SK-N-SH treated with all-trans-retinoic acid at 6 μM for 48 hours (cell line): Measurements from ENCODE around the gene RELCH.

Experiments
- CSDC2 ChIP-seq: fragments of 250-450 bp; sonication (Bioruptor Pico); IDR thresholded peaks from 2 replicates; pipeline ENCODE4 v1.5.0; 2020; ENCODE audit warnings: mild to moderate bottlenecking, moderate library complexity
- ESRRG ChIP-seq: fragments of 250-450 bp; sonication (Bioruptor Pico); IDR thresholded peaks from 2 replicates; pipeline ENCODE4 v1.6.1; 2021; ENCODE audit warnings: mild to moderate bottlenecking
- OSR1 ChIP-seq: fragments of 250-450 bp; sonication (Bioruptor Pico); IDR thresholded peaks from 2 replicates; pipeline ENCODE4 v1.8.0; 2022; ENCODE audit warnings: moderate library complexity, mild to moderate bottlenecking, inconsistent platforms
- RARB ChIP-seq: fragments of 250-450 bp; sonication (Bioruptor Pico); IDR thresholded peaks from 2 replicates; pipeline ENCODE4 v1.8.0; 2021; ENCODE audit warnings: mild to moderate bottlenecking, moderate library complexity
- ZC3H10 ChIP-seq: fragments of 250-450 bp; sonication (Bioruptor Pico); IDR thresholded peaks from 2 replicates; pipeline ENCODE4 v1.5.1; 2021; ENCODE audit warnings: mild to moderate bottlenecking, moderate library complexity
- ZFP30 ChIP-seq: fragments of 450-650 bp; formaldehyde crosslinking; IDR thresholded peaks from 2 replicates; pipeline ENCODE4 v1.5.0; 2022; ENCODE audit warnings: mild to moderate bottlenecking, moderate library complexity
- ZNF8 ChIP-seq: fragments of 450-650 bp; formaldehyde crosslinking; IDR thresholded peaks from 2 replicates; pipeline ENCODE4 v1.5.0; 2020; ENCODE audit warnings: mild to moderate bottlenecking, moderate library complexity
- TF ChIP-seq, protein P1 (sequence below): fragments of 250-450 bp; sonication (Bioruptor Pico); IDR thresholded peaks from 2 replicates; pipeline ENCODE4 v1.5.1; 2020; ENCODE audit warnings: low read depth, mild to moderate bottlenecking, moderate library complexity

DNA sequence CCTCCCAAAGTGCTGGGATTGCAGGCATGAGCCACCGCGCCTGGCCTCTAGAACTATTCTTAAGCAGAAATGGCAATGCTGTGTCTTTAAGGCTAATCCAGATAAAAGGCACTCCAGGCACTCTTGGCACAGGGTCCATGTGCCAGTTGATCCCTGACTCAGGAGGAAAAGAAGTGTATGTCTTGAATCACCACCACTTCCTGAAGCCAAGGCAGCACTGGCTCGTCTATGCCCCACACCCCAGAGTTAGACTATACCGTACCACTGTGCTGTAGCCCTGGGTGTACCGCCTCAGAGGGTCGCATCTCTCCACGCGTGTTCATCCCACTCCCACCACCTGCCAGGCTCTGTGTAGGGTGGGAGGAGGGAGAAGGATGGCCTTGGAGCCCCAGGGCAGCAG, 147.1 kb downstream of the RELCH start:
- no peak for TF ChIP-seq OSR1 (CRISPR knock-in tag)
- TF ChIP-seq ZC3H10 = no peak
- TF ChIP-seq, protein P1, sequence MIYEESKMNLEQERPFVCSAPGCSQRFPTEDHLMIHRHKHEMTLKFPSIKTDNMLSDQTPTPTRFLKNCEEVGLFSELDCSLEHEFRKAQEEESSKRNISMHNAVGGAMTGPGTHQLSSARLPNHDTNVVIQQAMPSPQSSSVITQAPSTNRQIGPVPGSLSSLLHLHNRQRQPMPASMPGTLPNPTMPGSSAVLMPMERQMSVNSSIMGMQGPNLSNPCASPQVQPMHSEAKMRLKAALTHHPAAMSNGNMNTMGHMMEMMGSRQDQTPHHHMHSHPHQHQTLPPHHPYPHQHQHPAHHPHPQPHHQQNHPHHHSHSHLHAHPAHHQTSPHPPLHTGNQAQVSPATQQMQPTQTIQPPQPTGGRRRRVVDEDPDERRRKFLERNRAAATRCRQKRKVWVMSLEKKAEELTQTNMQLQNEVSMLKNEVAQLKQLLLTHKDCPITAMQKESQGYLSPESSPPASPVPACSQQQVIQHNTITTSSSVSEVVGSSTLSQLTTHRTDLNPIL (CRISPR knock-in tag) = no peak
- no peak for TF ChIP-seq RARB (CRISPR knock-in tag)
- no peak for TF ChIP-seq CSDC2 (CRISPR knock-in tag)
- no peak for TF ChIP-seq ZNF8 (CRISPR knock-in tag)
- no peak for TF ChIP-seq ESRRG (CRISPR knock-in tag)
- no peak for TF ChIP-seq ZFP30 (CRISPR knock-in tag)
